ENCODE data around the gene SLC34A3. TPM values are rescaled to one million over a fixed set of nuclear protein-coding genes. Genes with fewer than 3 reads are reported as not detected.

SLC34A3 gene
- total RNA-seq, 1 experiment from 2014 or later: 2.5 TPM

DNA sequence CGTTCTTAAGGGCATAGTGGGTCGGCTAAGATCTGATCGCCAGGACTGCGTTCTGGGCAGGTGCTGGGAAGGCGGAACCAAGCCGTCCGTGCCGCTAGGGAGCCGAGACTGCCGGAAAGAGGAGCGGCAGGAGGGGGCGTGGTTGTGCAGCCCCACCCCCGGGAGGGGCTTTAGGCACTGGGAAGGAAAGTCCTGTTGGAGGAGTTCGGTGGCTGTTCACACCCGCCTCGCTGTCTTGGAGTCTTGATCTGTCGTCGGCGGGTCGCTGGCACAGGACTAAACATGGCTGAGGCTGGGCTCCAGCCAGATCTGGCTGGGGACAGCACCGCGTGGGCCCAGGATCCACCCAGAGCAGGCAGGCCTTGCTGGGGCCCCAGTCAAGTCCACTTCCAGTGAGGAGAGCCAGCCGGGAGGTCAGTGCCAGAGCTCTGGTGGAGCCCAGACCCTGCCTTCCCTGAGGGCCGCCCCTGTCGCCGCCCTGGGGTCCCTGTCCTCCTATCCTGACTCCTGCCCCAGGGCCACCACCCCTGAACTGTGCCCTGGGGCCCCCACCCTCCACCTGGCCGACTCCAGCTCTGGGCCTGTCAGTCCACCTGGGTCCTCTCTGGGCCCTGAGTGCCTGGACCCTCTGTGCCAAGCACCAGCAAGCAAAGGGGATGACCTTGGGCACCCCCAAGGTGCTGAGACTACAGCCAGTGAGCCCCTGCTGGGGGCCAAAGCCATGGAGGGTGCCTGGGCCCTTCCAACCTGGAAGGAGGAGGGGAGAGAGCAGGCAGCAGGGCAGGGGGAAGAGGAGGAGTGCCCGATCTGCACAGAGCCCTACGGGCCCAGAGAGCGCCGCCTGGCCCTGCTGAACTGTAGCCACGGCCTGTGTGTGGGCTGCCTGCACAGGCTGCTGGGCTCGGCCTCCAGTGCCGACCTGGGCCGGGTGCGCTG lies 13.2 kb upstream of the SLC34A3 start:
- H3K9me2 ChIP-seq (ENCODE audit: insufficient read depth): no peaks in the 10 kb centered on the region
- H3F3A ChIP-seq (ENCODE audit: insufficient read depth, low read depth): peaks cover 28% of the 10 kb centered on the region
- peaks cover 26% of the 10 kb centered on the region for H3K4me1 ChIP-seq (replicated peaks; ENCODE audit: insufficient read depth)
- H2AFZ ChIP-seq: no peak overlapping the region
- BruUV-seq (replicated peaks): TSS peak; percentile 59
- ChIA-PET CTCF (interaction anchor here (0.6 kb wide), 2 partner anchors 170 to 344 kb away, joined by 3 to 11 read pairs; no protein-coding TSS in a partner anchor), POLR2A (ENCODE audit: unreplicated experiment) (interaction anchor here (0.5 to 0.7 kb wide), 3 partner anchors 17 to 319 kb away, joined by 3 to 6 read pairs (median 4); no protein-coding TSS in a partner anchor)
- H3K36me3 ChIP-seq (ENCODE audit: low read depth): no peaks in the 10 kb centered on the region
- DNase-seq: peak; percentile 72 to 97
- no peaks in the 10 kb centered on the region for H3K79me2 ChIP-seq (ENCODE audit: low read depth)
- no peaks in the 10 kb centered on the region for H3K27me3 ChIP-seq (ENCODE audit: insufficient read depth, low read depth)
- TF ChIP-seq EZH2 (IDR thresholded peaks at IDR 0.05; ENCODE audit: low read depth): no peak
- TF ChIP-seq, protein P1, sequence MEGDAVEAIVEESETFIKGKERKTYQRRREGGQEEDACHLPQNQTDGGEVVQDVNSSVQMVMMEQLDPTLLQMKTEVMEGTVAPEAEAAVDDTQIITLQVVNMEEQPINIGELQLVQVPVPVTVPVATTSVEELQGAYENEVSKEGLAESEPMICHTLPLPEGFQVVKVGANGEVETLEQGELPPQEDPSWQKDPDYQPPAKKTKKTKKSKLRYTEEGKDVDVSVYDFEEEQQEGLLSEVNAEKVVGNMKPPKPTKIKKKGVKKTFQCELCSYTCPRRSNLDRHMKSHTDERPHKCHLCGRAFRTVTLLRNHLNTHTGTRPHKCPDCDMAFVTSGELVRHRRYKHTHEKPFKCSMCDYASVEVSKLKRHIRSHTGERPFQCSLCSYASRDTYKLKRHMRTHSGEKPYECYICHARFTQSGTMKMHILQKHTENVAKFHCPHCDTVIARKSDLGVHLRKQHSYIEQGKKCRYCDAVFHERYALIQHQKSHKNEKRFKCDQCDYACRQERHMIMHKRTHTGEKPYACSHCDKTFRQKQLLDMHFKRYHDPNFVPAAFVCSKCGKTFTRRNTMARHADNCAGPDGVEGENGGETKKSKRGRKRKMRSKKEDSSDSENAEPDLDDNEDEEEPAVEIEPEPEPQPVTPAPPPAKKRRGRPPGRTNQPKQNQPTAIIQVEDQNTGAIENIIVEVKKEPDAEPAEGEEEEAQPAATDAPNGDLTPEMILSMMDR (conservative IDR thresholded peaks at IDR 0.05): no peak
- H3K9me3 ChIP-seq (ENCODE audit: insufficient read depth, low read depth): no peaks in the 10 kb centered on the region
- H3K4me3 ChIP-seq: peak overlapping the region; percentile 26; the same call in 1 of the 2 replicates
- intact Hi-C loops (cut with micrococcal nuclease; ENCODE audit: unreplicated experiment): loop anchor here (1.0 to 2.0 kb wide), 2 partner anchors 17 to 28 kb away; partner anchors contain the start of gene TPRN
- no peak overlapping the region for H3K27ac ChIP-seq
- H4K20me1 ChIP-seq (ENCODE audit: insufficient read depth): no peaks in the 10 kb centered on the region; the same call in 1 of the 2 replicates
- H3K4me2 ChIP-seq: peak overlapping the region; percentile 72

DNA sequence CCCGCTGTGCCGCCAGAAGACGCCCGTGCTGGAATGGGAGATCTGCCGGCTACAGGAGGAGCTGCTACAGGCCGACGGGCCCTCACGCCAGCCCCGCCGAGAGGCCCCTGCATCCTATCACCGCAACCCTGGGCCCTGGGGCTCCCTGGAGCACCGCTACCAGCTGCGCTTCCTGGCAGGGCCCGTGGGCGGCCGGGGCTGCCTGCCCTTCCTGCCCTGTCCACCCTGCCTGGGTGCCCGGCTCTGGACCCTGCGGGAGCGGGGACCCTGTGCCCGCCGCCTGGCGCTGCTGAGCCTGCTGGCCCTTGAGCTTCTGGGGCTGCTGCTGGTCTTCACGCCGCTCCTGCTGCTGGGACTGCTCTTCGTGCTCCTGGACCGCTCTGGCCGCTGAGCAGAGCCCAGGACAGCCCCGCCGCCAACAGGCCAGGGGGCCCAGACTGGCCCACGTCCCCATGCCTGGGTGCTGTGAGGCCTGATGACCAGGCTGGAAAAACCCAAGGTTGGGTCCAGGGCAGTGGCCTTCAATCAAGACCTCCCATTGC lies 12.4 kb upstream of the SLC34A3 start:
- Histone ChIP-seq H3K4me3 (no peak overlapping the region; the same call in 1 of the 2 replicates), H3K27ac (0 out of 2 replicates have a peak overlapping the region, but pooled peaks have one; percentile 2), H3K9me3 (ENCODE audit: insufficient read depth, low read depth) (no peaks in the 10 kb centered on the region), H4K20me1 (ENCODE audit: insufficient read depth) (no peaks in the 10 kb centered on the region; the same call in 1 of the 2 replicates), H2AFZ (no peak overlapping the region), H3K9me2 (ENCODE audit: insufficient read depth) (no peaks in the 10 kb centered on the region), H3K79me2 (ENCODE audit: low read depth) (no peaks in the 10 kb centered on the region), H3K27me3 (ENCODE audit: insufficient read depth, low read depth) (no peaks in the 10 kb centered on the region), H3K4me2 (peak overlapping the region; percentile 72), H3F3A (ENCODE audit: insufficient read depth, low read depth) (peaks cover 31% of the 10 kb centered on the region), H3K4me1 (replicated peaks; ENCODE audit: insufficient read depth) (peaks cover 26% of the 10 kb centered on the region), H3K36me3 (ENCODE audit: low read depth) (no peaks in the 10 kb centered on the region)
- ChIA-PET CTCF (no interaction called here), POLR2A (ENCODE audit: unreplicated experiment) (interaction anchor here (0.7 kb wide), 1 partner anchor 370 kb away, joined by 3 read pairs; no protein-coding TSS in a partner anchor)
- DNase-seq: no peak
- BruUV-seq (replicated peaks): no TSS peak
- TF ChIP-seq EZH2 (IDR thresholded peaks at IDR 0.05; ENCODE audit: low read depth): no peak
- TF ChIP-seq, protein P1 (conservative IDR thresholded peaks at IDR 0.05): no peak
- intact Hi-C loops (cut with micrococcal nuclease; ENCODE audit: unreplicated experiment): no loop called here

DNA sequence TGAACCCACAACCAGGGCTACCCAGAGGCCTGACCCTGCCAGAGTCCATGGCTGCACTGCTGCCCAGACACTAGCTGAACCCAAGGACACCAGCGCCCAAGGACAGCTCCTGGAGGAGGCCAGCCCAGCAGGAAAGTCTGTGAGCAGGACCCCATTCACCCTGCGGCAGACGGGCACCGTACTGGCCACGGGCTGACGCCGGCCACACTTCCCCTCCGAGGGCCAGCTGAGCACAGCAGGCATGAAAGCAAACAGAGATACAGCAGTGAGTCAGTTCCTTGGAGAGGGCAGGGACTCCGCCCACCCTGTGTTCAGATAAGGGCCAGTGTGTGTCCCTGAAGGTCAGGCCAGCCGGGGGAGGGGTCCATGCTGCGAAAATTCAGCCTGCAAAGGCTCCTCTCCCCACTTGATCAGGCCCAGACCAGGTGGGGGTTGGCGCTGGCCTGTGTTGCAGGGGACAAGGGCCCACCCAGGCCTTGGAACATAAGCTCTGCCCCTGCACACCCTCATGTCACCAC lies 11.9 kb upstream of the SLC34A3 start:
- CTCF ChIA-PET: no interaction called here
- no peaks in the 10 kb centered on the region for H3K79me2 ChIP-seq (ENCODE audit: low read depth)
- H3K27ac ChIP-seq: 0 out of 2 replicates have a peak overlapping the region, but pooled peaks have one; percentile 2
- BruUV-seq (replicated peaks): no TSS peak
- POLR2A ChIA-PET (ENCODE audit: unreplicated experiment): interaction anchor here (0.6 to 0.7 kb wide), 2 partner anchors 19 to 370 kb away, joined by 3 to 4 read pairs; no protein-coding TSS in a partner anchor
- peak; percentile 80 to 82 for DNase-seq
- peaks cover 27% of the 10 kb centered on the region for H3K4me1 ChIP-seq (replicated peaks; ENCODE audit: insufficient read depth)
- no peaks in the 10 kb centered on the region for H3K9me2 ChIP-seq (ENCODE audit: insufficient read depth)
- H3K9me3 ChIP-seq (ENCODE audit: insufficient read depth, low read depth): no peaks in the 10 kb centered on the region
- intact Hi-C loops (cut with micrococcal nuclease; ENCODE audit: unreplicated experiment): no loop called here
- H3K27me3 ChIP-seq (ENCODE audit: insufficient read depth, low read depth): no peaks in the 10 kb centered on the region
- H3F3A ChIP-seq (ENCODE audit: insufficient read depth, low read depth): peaks cover 34% of the 10 kb centered on the region
- no peak overlapping the region; the same call in 1 of the 2 replicates for H3K4me3 ChIP-seq
- TF ChIP-seq, protein P1 (conservative IDR thresholded peaks at IDR 0.05): no peak
- no peak for TF ChIP-seq EZH2 (IDR thresholded peaks at IDR 0.05; ENCODE audit: low read depth)
- H4K20me1 ChIP-seq (ENCODE audit: insufficient read depth): no peaks in the 10 kb centered on the region; the same call in 1 of the 2 replicates
- peak overlapping the region; percentile 72 for H3K4me2 ChIP-seq
- no peaks in the 10 kb centered on the region for H3K36me3 ChIP-seq (ENCODE audit: low read depth)
- no peak overlapping the region for H2AFZ ChIP-seq

Data from PC-9 (cell line).